Measurements from ENCODE around the gene CISTR.
"Not testable (repeated sequence)": the region's sequence is repeated elsewhere in the genome, so short reads cannot be mapped to it uniquely, and the experiment has no call there.

CISTR gene

GRCh38 chr12:53762793-53763192 is 11.0 kb upstream of the CISTR start:
- not testable (repeated sequence) for DNase-seq (ENCODE audit: low read depth in 2 of 2)

- no peak for DNase-seq (ENCODE audit: low read depth in 2 of 2)
Measured at GRCh38 chr12:53761306-53761705, 9.5 kb upstream of the CISTR start.

GRCh38 chr12:53759261-53759660 is 7.5 kb upstream of the CISTR start:
- no peak for DNase-seq (ENCODE audit: low read depth in 2 of 2)

- DNase-seq (ENCODE audit: low read depth in 2 of 2) = no peak
Measured at GRCh38 chr12:53758730-53759103, 6.9 kb upstream of the CISTR start.

GRCh38 chr12:53758081-53758729 is 6.4 kb upstream of the CISTR start:
- no peak for DNase-seq (ENCODE audit: low read depth in 2 of 2)

- DNase-seq (ENCODE audit: low read depth in 2 of 2) = peak; percentile 37 to 71
Measured at GRCh38 chr12:53757101-53757770, 5.5 kb upstream of the CISTR start.

GRCh38 chr12:53756300-53757100 is 4.7 kb upstream of the CISTR start:
- DNase-seq (ENCODE audit: low read depth in 2 of 2) = no peak

GRCh38 chr12:53755893-53756292 is 4.1 kb upstream of the CISTR start:
- DNase-seq (ENCODE audit: low read depth in 2 of 2) = no peak

GRCh38 chr12:53755451-53755891 is 3.7 kb upstream of the CISTR start:
- DNase-seq (ENCODE audit: low read depth in 2 of 2) = no peak

GRCh38 chr12:53754633-53755264 is 3.0 kb upstream of the CISTR start:
- no peak for DNase-seq (ENCODE audit: low read depth in 2 of 2)

- no peak for DNase-seq (ENCODE audit: low read depth in 2 of 2)
Measured at GRCh38 chr12:53754188-53754585, 2.4 kb upstream of the CISTR start.

GRCh38 chr12:53752621-53753020 is 842 bp upstream of the CISTR start:
- DNase-seq (ENCODE audit: low read depth in 2 of 2) = no peak

- DNase-seq (ENCODE audit: low read depth in 2 of 2) = no peak
Measured at GRCh38 chr12:53752192-53752601, 418 bp upstream of the CISTR start.

- DNase-seq (ENCODE audit: low read depth in 2 of 2) = no peak
Measured at GRCh38 chr12:53750812-53751335, 905 bp downstream of the CISTR start.

- no peak for DNase-seq (ENCODE audit: low read depth in 2 of 2)
Measured at GRCh38 chr12:53749986-53750811, 1.6 kb downstream of the CISTR start.

- DNase-seq (ENCODE audit: low read depth in 2 of 2) = no peak
Measured at GRCh38 chr12:53748072-53748840, 3.5 kb downstream of the CISTR start.

- no peak for DNase-seq (ENCODE audit: low read depth in 2 of 2)
Measured at GRCh38 chr12:53747095-53747494, 4.7 kb downstream of the CISTR start.

- DNase-seq (ENCODE audit: low read depth in 2 of 2) = peak; percentile 70 to 71
Measured at GRCh38 chr12:53746592-53747092, 5.1 kb downstream of the CISTR start.

GRCh38 chr12:53744751-53745150 is 7.0 kb downstream of the CISTR start:
- DNase-seq (ENCODE audit: low read depth in 2 of 2) = no peak

GRCh38 chr12:53744130-53744441 is 7.7 kb downstream of the CISTR start:
- no peak for DNase-seq (ENCODE audit: low read depth in 2 of 2)

All from stimulated activated CD4-positive, alpha-beta T cell treated with anti-CD3 and anti-CD28 coated beads, Interleukin-1b, Interleukin-23, amount 100 ng/mL, for 1 hour (primary cell).